SK-N-MC (cell line): ENCODE results near the gene SEPHS2.

Source experiments
- DNase-seq: peaks from one replicate; pipeline ENCODE4 v3.0.0-alpha.2; 2011; ENCODE audit warnings: low read depth, low spot score
- H3K27ac ChIP-seq: fragments of 200-600 bp; sonication (generic); 2 replicates; pipeline ENCODE4 v1.5.1; 2016; ENCODE audit warnings: mixed run types
- H3K36me3 ChIP-seq: fragments of 200-600 bp; sonication (generic); 2 replicates; pipeline ENCODE4 v1.6.1; 2017; ENCODE audit warnings: antibody characterized with exemption, low read length, mixed read lengths; ENCODE audit not compliant: insufficient read depth
- H3K4me3 ChIP-seq: fragments of 200-600 bp; sonication (generic); 2 replicates; pipeline ENCODE4 v1.5.1; 2016
- H3K9ac ChIP-seq: fragments of 200-600 bp; sonication (generic); 2 replicates; pipeline ENCODE4 v1.8.0; 2017; ENCODE audit warnings: mixed run types, mixed read lengths; ENCODE audit not compliant: insufficient read length
- H3K9me3 ChIP-seq: fragments of 200-600 bp; sonication (generic); 2 replicates; pipeline ENCODE4 v1.6.1; 2017; ENCODE audit warnings: low read depth, mild to moderate bottlenecking, antibody characterized with exemption, low read length, moderate library complexity, mixed read lengths
- EZH2 ChIP-seq: fragments of 200-600 bp; sonication (generic); IDR thresholded peaks from one replicate; pipeline ENCODE4 v1.6.1; 2017; ENCODE audit warnings: antibody characterized with exemption
- FOXP2 ChIP-seq: optimal IDR thresholded peaks from 2 replicates; pipeline ENCODE3; 2011; ENCODE audit warnings: mild to moderate bottlenecking, moderate library complexity; ENCODE audit not compliant: insufficient read depth; ENCODE audit errors: extremely low read length, control extremely low read depth
- POLR2AphosphoS5 ChIP-seq: IDR thresholded peaks from 2 replicates; pipeline ENCODE4 v1.6.1; 2012; ENCODE audit warnings: mild to moderate bottlenecking, low read depth, low read length, borderline replicate concordance

The SEPHS2 gene

DNA sequence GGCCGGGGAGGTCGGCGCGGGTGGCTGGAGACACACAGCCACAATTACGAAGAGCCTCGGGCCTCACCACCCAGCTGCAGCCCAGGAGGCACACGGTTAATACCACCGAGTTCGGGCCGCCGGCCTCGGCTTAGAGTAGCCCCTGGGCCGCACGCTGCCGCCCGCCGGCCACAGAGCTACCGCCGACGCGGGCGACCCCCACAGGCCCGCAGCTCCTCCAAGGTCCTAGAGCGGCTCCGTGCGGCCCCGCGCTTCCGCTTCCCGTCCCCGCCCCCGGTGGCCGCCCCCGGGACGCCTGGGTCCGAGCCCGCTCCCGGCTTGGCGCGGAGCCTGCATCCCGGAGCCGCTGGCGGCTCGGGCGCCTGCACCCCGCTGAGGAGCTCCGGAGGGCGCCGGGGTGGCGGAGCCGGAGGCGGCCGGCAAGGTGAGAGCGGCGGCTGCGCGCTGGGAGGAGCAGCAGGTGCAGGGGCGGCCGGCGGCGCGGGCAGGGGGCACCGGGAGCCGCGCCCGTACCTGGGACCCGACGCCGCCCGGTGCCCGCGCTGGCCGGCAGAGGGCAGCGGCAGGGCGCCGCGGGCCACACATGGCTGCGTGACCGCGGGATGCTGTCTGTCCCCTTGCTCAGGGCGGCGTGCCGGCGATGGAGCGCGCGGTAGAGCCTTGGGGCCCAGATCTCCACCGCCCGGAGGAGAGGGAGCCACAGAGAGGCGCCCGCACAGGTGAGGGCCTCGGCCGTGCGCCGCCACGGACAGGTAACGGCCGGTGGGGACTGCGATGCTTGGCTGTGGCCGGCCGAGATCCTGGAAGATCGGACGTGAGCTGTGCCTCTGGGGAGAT is 50.3 kb downstream of the SEPHS2 start, which contains the start of gene ZNF48:
Gene ZNF48, plus strand, starts transcription at position 266 of the 837 bp plus-strand sequence. Its CDS starts 375 bp downstream, at position 641.
- Histone ChIP-seq H3K9ac (peak within 1 kb of the TSS; percentile 95), H3K9me3 (no peaks in the 10 kb centered on the region), H3K27ac (peak within 1 kb of the TSS; percentile 91), H3K4me3 (peak within 1 kb of the TSS; percentile 93), H3K36me3 (peaks cover 7% of the 10 kb centered on the region; the same call in 1 of the 2 replicates)
- TF ChIP-seq EZH2 = no peak
- TF ChIP-seq FOXP2 = no peak
- TF ChIP-seq POLR2AphosphoS5 = no peak
- DNase-seq = no peak

DNA sequence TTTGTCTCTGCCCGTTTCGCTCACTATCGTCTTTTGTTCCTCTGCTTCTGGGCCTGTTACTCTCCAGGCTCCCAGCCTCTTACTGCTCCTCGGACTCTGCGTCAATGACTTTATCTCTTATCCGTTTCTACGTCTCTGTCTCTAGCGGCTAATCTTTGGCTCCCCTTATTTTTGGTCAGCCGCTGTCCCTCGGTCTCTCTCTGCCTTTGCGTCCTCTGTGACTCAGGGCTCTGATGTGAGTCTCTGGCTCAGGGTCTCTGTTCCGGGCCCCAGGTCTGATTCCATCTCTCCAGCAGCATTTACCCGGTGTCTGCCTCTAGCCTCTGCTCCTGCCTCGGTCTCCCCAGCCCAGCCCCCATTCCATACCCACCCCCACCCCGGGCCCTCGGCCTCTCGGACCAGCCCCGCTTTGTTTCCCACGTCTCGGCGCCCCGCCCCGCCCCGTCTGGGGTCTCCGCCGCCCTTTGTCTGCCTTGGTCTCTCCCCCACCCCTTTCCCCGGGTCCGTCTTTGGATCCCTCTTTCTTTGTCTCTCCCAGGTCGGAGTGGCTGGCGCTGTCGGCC is 51.0 kb downstream of the SEPHS2 start:
- DNase-seq = no peak
- TF ChIP-seq EZH2 (no peak), FOXP2 (no peak), POLR2AphosphoS5 (no peak)
- H3K4me3 ChIP-seq = peak overlapping the region; percentile 93
- H3K9me3 ChIP-seq = no peaks in the 10 kb centered on the region
- peaks cover 7% of the 10 kb centered on the region; the same call in 1 of the 2 replicates for H3K36me3 ChIP-seq
- H3K27ac ChIP-seq = peak overlapping the region; percentile 91
- peak overlapping the region; percentile 95 for H3K9ac ChIP-seq
